ENCODE results near the gene USP2.

The USP2 gene

DNA sequence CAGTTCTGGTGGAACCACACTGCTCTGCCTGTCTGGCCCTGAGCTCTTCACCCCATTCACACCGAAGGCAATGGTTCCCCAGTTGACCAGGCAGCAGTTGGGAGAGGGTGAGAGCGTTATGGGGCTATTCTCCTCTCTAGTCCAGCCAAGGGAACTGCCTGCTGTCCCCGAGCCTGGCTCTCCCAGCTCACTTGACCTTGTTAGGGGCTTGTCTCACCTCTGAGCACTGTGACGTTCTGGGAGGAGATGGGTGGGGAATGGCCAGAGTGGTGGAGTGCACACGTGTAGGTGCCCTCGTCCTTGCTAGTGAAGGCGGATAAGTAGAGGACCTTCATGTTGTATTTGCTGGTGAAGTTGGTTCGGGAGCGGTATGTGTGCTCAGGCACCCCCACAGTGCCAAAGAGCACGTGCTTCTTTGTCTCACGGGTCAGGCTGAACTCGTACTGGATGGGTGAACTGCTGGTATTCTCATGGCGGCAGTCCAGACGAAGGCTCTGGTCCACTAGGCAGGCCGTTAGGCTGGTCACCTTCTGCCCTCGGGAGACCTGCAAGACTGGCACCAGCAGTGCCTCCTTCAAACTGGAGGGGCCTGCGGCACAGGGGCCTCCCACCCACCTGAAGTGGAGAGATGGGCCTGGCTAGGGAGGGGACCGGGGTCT lies 38.5 kb upstream of the USP2 start:
- TF ChIP-seq GLIS3 (CRISPR knock-in tag; IDR thresholded peaks at IDR 0.05) (no peak), RARB (CRISPR knock-in tag; IDR thresholded peaks at IDR 0.05) (no peak), ZNF8 (CRISPR knock-in tag; IDR thresholded peaks at IDR 0.05) (no peak), ZNF565 (CRISPR knock-in tag; conservative IDR thresholded peaks at IDR 0.05; ENCODE audit: low read depth) (no peak), TCF4 (CRISPR knock-in tag; IDR thresholded peaks at IDR 0.05; ENCODE audit: borderline replicate concordance) (no peak), PPARA (CRISPR knock-in tag; IDR thresholded peaks at IDR 0.05; ENCODE audit: borderline replicate concordance) (no peak), BACH2 (CRISPR knock-in tag; IDR thresholded peaks at IDR 0.05; ENCODE audit: borderline replicate concordance) (no peak), ARNTL (CRISPR knock-in tag; IDR thresholded peaks at IDR 0.05; ENCODE audit: borderline replicate concordance, low read depth) (no peak), ZFP3 (CRISPR knock-in tag; IDR thresholded peaks at IDR 0.05) (no peak), TOX (CRISPR knock-in tag; IDR thresholded peaks at IDR 0.05; ENCODE audit: borderline replicate concordance) (no peak), ZNF70 (CRISPR knock-in tag; IDR thresholded peaks at IDR 0.05) (no peak)
- TF ChIP-seq, protein P1, sequence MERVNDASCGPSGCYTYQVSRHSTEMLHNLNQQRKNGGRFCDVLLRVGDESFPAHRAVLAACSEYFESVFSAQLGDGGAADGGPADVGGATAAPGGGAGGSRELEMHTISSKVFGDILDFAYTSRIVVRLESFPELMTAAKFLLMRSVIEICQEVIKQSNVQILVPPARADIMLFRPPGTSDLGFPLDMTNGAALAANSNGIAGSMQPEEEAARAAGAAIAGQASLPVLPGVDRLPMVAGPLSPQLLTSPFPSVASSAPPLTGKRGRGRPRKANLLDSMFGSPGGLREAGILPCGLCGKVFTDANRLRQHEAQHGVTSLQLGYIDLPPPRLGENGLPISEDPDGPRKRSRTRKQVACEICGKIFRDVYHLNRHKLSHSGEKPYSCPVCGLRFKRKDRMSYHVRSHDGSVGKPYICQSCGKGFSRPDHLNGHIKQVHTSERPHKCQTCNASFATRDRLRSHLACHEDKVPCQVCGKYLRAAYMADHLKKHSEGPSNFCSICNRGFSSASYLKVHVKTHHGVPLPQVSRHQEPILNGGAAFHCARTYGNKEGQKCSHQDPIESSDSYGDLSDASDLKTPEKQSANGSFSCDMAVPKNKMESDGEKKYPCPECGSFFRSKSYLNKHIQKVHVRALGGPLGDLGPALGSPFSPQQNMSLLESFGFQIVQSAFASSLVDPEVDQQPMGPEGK (CRISPR knock-in tag; IDR thresholded peaks at IDR 0.05; ENCODE audit: borderline replicate concordance), result no peak
- TF ChIP-seq, protein P2, sequence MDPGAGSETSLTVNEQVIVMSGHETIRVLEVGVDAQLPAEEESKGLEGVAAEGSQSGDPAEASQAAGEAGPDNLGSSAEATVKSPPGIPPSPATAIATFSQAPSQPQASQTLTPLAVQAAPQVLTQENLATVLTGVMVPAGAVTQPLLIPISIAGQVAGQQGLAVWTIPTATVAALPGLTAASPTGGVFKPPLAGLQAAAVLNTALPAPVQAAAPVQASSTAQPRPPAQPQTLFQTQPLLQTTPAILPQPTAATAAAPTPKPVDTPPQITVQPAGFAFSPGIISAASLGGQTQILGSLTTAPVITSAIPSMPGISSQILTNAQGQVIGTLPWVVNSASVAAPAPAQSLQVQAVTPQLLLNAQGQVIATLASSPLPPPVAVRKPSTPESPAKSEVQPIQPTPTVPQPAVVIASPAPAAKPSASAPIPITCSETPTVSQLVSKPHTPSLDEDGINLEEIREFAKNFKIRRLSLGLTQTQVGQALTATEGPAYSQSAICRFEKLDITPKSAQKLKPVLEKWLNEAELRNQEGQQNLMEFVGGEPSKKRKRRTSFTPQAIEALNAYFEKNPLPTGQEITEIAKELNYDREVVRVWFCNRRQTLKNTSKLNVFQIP (CRISPR knock-in tag; IDR thresholded peaks at IDR 0.05; ENCODE audit: borderline replicate concordance, low read depth), result no peak
- TF ChIP-seq, protein P3, sequence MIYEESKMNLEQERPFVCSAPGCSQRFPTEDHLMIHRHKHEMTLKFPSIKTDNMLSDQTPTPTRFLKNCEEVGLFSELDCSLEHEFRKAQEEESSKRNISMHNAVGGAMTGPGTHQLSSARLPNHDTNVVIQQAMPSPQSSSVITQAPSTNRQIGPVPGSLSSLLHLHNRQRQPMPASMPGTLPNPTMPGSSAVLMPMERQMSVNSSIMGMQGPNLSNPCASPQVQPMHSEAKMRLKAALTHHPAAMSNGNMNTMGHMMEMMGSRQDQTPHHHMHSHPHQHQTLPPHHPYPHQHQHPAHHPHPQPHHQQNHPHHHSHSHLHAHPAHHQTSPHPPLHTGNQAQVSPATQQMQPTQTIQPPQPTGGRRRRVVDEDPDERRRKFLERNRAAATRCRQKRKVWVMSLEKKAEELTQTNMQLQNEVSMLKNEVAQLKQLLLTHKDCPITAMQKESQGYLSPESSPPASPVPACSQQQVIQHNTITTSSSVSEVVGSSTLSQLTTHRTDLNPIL (CRISPR knock-in tag; IDR thresholded peaks at IDR 0.05; ENCODE audit: low read depth), result no peak

DNA sequence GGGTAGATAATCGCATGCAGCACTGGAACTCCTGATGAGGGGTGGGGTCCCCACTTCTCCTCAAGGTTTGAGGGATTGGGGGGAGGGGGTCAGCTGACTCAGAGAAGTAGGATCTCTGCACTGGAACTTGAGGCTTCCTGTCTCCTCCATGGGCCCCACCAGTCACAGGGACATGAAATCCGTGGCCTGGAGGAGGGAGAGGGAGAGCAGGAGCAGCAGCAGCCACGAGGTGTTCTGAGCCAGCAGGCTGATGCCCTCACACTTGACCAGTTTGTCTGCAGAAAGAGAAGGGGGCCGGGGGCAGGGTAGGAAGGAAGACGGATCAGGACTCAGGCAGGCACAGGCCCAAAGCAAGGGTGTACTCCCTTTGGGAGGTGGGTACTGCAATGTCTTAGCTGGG lies 37.8 kb upstream of the USP2 start:
- no peak for TF ChIP-seq ESRRG (CRISPR knock-in tag; IDR thresholded peaks at IDR 0.05)
- TF ChIP-seq, protein P4, sequence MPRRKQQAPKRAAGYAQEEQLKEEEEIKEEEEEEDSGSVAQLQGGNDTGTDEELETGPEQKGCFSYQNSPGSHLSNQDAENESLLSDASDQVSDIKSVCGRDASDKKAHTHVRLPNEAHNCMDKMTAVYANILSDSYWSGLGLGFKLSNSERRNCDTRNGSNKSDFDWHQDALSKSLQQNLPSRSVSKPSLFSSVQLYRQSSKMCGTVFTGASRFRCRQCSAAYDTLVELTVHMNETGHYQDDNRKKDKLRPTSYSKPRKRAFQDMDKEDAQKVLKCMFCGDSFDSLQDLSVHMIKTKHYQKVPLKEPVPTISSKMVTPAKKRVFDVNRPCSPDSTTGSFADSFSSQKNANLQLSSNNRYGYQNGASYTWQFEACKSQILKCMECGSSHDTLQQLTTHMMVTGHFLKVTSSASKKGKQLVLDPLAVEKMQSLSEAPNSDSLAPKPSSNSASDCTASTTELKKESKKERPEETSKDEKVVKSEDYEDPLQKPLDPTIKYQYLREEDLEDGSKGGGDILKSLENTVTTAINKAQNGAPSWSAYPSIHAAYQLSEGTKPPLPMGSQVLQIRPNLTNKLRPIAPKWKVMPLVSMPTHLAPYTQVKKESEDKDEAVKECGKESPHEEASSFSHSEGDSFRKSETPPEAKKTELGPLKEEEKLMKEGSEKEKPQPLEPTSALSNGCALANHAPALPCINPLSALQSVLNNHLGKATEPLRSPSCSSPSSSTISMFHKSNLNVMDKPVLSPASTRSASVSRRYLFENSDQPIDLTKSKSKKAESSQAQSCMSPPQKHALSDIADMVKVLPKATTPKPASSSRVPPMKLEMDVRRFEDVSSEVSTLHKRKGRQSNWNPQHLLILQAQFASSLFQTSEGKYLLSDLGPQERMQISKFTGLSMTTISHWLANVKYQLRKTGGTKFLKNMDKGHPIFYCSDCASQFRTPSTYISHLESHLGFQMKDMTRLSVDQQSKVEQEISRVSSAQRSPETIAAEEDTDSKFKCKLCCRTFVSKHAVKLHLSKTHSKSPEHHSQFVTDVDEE (CRISPR knock-in tag; IDR thresholded peaks at IDR 0.05), result no peak
- ATAC-seq, result no peak

More for the DNA sequence above, 38.5 kb upstream of the USP2 start:
- ATAC-seq, result no peak

DNA sequence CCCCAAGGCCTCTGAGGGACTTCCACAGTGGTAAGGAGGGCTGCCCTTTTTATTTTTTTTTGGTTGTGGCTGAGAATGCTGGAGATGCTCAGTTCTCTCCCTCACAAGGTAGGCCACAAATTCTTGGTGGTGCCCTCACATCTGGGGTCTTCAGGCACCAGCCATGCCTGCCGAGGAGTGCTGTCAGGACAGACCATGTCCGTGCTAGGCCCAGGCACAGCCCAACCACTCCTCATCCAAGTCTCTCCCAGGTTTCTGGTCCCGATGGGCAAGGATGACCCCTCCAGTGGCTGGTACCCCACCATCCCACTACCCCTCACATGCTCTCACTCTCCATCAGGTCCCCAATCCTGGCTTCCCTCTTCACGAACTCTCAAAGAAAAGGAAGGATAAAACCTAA lies 37.3 kb upstream of the USP2 start:
- no peak for ATAC-seq
- TF ChIP-seq ZFP30 (CRISPR knock-in tag; IDR thresholded peaks at IDR 0.05), result no peak
- TF ChIP-seq, protein P3 (CRISPR knock-in tag; IDR thresholded peaks at IDR 0.05; ENCODE audit: low read depth), result no peak
- TF ChIP-seq TOX (CRISPR knock-in tag; IDR thresholded peaks at IDR 0.05; ENCODE audit: borderline replicate concordance), result no peak
- no peak for TF ChIP-seq OSR1 (CRISPR knock-in tag; IDR thresholded peaks at IDR 0.05)
- TF ChIP-seq ISL1 (CRISPR knock-in tag; IDR thresholded peaks at IDR 0.05), result no peak
- TF ChIP-seq PPARA (CRISPR knock-in tag; IDR thresholded peaks at IDR 0.05; ENCODE audit: borderline replicate concordance), result no peak
- no peak for TF ChIP-seq GLIS3 (CRISPR knock-in tag; IDR thresholded peaks at IDR 0.05)

All from SK-N-SH treated with all-trans-retinoic acid at 6 μM for 48 hours (cell line).